ENCODE results near the gene PSG11.
"Not testable (repeated sequence)": the region's sequence is repeated elsewhere in the genome, so short reads cannot be mapped to it uniquely, and the experiment has no call there.

DNA sequence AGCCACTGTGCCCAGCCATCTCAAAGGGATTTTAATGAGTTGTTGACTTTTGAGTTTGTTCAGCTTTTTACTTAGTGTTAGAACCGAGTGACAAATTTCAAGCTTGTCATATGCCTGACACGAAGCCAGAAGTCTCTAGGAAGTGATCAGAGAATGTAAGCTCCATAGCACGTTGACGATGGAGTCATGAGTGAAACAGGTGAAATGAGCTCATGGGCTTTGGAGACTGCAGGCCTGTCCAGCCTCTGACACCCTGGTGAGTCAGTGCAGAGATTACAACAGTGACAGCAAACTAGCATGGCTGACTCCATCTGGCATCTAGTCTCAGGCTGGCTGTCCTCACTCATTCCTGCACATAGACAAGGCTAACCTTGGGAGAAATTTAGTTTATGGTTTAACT lies 4.6 kb downstream of the PSG11 start:
- TF ChIP-seq, protein P1, sequence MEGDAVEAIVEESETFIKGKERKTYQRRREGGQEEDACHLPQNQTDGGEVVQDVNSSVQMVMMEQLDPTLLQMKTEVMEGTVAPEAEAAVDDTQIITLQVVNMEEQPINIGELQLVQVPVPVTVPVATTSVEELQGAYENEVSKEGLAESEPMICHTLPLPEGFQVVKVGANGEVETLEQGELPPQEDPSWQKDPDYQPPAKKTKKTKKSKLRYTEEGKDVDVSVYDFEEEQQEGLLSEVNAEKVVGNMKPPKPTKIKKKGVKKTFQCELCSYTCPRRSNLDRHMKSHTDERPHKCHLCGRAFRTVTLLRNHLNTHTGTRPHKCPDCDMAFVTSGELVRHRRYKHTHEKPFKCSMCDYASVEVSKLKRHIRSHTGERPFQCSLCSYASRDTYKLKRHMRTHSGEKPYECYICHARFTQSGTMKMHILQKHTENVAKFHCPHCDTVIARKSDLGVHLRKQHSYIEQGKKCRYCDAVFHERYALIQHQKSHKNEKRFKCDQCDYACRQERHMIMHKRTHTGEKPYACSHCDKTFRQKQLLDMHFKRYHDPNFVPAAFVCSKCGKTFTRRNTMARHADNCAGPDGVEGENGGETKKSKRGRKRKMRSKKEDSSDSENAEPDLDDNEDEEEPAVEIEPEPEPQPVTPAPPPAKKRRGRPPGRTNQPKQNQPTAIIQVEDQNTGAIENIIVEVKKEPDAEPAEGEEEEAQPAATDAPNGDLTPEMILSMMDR (IDR thresholded peaks at IDR 0.05), result not testable (repeated sequence)
- TF ChIP-seq POLR2AphosphoS5, POLR2A (IDR thresholded peaks at IDR 0.05): not testable (repeated sequence)
